GM19023 (cell line): ENCODE measurements around the gene BCL2L2.
"Not testable (repeated sequence)": the region's sequence is repeated elsewhere in the genome, so short reads cannot be mapped to it uniquely, and the experiment has no call there.

Experiments
- ATAC-seq: cut with Tn5 transposase; IDR thresholded peaks from one replicate; pipeline ENCODE4 v1.9.1; 2021; ENCODE audit warnings: mild to moderate bottlenecking, moderate library complexity; ENCODE audit not compliant: unreplicated experiment

The BCL2L2 gene

GRCh38 chr14:23322568-23323517 is 16.2 kb downstream of the BCL2L2 start:
- ATAC-seq = no peak

- ATAC-seq = no peak
Observed at GRCh38 chr14:23323838-23324454, 17.3 kb downstream of the BCL2L2 start.

DNA sequence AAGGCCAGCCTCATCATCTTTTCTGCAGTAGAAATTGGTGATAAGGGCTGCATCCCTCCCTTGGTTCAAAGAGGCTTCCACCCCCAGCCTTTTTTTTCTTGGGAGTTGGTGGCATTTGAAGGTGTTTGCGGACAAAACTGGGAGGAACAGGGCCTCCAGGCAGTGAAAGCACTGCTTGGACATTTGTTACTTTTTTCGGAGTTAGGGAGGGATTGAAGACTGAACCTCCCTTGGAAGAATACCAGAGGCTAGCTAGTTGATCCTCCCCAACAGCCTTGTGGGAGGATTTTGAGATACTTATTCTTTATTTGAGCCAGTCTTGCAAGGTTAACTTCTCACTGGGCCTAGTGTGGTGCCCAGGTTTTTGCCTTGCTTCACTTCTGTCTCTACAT is 17.8 kb downstream of the BCL2L2 start:
- ATAC-seq = no peak

DNA sequence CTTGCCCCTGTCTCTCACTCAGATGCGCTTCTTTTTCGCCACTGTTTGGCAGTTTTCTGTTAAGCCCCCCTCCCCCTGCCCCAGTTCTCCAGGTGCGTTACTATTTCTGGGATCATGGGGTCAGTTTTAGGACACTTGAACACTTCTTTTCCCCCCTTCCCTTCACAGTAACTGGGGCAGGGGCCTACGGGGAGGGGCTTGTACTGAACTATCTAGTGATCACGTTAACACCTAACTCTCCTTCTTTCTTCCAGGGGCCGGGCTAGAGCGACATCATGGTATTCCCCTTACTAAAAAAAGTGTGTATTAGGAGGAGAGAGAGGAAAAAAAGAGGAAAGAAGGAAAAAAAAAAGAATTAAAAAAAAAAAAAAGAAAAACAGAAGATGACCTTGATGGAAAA is 18.4 kb downstream of the BCL2L2 start:
- ATAC-seq = no peak

GRCh38 chr14:23325746-23326145 is 19.1 kb downstream of the BCL2L2 start:
- not testable (repeated sequence) for ATAC-seq

- no peak for ATAC-seq
Observed at GRCh38 chr14:23326491-23327332, 20.1 kb downstream of the BCL2L2 start.

DNA sequence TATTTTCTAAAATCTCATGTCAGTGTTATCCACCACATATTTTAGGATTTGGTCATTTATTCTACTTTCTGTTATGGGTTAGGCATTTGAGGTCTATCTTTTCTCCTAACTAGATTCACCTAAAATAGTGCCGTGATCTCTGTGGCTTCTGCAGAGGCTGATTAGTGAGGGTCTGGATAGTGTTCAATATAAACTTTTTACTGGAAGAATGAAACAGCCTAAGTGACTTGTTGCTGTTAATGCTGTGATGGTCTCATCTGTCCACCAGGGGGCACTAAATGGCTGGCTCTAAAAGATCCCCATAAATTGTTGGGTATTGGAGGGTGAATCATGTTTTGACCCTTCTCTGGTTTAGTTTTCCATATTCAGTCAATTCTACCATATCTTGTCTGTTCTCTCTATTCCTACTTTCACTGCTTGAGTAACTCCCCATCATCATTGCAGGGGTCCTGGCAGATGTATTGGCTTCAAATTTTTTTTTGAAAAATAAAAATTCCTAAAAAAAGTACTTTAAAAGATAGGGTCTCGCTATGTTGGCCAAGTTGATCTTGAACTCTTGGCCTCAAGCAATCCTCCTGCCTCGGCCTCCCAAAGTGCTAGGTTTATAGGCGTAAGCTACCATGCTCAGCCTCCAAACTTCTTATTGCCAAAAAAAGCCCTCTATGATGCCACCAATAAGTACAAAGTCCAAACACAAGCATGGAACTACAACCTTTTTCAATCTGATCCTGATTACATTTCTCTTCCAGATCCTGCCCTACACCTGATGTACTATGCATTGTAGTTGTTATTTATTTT is 21.5 kb downstream of the BCL2L2 start:
- no peak for ATAC-seq

GRCh38 chr14:23335623-23336022 is 29.0 kb downstream of the BCL2L2 start:
- ATAC-seq = no peak

DNA sequence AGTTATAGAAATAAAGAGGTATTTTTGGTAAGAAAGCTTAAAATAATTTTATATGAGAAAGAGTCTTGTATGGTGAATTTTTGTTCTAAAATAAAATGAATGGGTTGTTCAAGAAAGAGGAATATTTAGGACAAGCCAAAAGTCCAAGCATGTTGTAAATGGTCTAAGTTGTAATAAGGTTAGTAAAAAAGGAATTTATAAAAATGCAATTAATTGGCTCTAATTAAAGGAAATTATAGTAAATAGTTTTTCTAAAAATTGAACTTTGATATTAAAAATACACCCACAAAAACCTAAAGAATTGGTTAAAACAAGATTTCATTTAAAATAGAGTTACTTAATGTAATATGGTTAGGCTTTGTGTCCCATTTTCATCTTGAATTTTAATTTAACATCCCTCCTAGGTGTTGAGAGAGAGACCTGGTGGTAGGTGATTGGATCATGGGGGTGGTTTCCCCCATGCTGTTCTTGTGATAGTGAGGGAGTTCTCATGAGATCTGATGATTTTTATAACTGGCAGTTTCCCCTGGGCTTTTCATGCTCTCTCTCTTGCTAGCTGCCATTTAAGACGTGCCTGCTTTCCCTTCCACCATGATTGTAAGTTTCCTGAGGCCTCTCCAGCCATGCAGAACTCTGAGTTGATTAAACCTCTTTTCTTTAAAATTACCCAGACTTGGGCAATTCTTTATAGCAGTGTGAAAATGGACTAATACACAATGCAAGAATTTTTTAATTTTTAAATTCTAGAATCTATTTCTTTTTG is 33.1 kb downstream of the BCL2L2 start:
- ATAC-seq = no peak

DNA sequence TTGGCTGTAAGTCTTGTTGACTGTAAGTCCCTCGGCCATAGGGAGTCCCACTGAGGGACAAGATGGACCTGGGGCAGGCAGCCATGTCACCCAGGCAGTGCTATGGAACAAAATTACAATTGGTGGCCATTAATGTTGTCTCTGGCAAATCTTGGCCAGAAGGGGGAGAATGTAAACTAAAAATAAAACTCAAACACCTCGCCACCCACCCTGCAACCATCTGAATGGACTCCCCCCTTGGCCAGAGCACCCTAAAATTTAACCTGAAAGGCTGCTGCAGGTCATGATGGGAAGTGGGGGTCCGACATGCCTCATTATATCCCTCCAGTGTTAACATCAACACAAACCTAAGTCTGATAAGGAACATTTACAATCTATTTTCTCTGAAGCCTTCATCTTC is 37.8 kb downstream of the BCL2L2 start:
- ATAC-seq = no peak

DNA sequence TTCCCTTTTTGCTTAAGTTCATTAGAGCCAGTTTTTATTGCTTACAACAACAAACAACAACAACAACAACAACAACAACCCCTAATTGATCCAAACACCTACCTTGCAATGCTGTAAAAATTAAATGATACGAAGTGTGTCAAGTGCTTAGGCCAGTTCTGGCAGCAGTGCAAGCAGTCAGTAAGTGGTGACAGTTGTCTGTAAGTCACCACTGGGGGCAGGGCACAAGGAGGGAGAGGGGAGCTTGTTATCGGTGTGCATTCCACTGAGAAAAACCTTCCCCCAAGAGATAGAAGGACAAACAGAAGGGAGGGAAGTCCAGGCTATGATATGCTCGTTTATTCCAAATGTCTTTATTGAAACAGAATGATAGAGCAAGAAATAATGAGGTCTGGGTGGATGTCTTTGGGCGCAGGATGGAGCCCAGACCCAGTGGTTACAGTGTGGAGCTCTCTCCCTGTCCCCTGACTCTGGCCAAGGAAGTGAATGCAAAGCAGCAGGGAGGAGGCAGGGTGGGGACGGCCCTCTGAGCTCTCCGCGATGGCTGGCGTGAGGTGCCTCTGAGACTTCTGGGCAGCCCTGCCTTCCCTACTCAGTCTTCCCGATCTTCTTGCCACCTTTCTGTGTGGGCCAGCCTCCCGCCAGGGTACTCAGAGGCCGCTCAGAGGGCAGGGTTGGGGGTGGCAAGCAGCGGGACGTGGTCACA is 39.5 kb downstream of the BCL2L2 start:
- no peak for ATAC-seq

DNA sequence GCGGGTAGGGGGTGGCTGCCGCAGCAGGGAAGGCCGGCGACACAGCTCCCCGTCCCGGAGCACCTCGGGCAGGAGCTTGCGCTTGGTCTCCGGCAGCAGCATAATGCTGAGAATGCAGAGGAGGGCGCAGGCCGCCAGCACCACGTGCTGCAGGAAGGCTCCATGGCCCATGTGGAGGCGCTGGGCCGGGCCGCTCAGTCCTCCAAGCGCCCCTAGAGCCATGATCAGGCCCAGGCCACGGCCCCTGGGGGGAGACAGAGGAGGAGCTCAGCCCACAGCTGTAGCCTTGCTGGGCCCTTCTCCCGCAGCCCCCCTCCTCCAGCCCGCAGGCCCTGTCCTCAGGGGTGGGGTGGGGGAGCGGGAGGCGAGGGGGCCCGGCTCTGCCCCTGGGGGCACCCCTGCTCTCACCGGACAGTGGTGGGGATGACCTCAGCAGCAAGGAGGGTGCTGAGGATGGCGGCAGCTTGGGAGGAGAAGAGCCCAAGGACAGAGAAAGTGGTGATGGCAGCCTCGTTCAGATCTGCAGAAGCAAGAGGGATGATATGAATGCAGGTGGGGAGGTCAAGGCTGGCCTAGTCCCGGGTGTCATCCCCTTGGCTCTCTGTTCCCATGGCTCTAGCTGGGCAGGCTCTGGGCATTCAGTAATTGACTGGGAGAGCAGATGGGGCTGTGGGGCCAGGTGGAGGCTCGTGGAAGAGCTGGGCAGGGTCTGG is 40.2 kb downstream of the BCL2L2 start:
- ATAC-seq = no peak

- ATAC-seq = no peak
Observed at GRCh38 chr14:23347406-23348296, 41.0 kb downstream of the BCL2L2 start.

DNA sequence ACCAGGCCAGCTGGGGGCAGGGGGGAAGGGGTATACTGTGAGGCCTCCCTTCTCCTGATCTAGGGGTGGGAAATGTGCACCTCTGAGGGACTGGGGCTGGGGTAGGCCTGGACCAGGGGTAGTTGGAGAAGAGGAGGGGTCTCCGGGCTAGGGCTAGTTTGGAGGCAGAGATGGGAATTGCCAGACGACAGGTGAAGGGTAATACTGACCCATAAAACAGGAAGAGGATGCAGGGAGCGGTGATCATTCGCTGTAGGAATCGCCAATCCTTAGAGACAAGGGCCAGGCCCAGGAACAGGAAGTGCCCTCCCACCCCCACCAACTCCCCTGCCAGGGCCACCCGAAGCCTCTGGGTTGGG is 41.6 kb downstream of the BCL2L2 start:
- ATAC-seq = no peak

DNA sequence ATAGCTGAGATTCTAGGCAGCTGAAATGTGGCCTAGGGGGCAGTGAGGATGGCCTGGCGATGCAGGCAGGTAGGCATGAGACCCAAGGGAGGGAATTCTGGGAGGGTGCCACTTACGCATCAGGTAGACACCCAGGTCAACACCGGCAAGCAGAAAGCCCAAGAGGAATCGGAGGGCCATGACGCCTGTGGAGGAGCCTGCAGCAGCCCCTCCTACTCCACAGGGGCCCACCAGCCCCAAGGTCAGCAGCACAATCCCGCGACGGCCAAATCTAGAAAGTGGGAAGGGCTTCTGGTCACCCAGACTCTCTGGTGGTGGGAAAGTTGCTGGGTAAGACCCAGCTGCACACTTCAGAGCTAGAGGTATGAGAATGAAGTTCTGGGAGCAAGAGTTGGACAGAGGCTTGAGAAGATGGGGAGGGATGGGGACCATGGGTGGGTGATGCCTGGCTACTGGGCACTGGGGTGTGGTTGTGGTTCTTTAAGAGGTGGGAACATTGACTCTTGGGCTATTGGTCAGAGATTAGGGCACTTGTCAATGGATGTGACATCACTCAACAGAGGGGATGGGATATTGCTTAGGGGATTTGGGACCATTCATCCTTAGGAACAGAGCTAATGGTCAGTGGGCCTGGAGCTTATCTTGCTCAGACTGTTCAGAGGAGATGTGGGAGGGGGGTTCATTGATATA is 42.7 kb downstream of the BCL2L2 start:
- no peak for ATAC-seq

- ATAC-seq = no peak
Observed at GRCh38 chr14:23351681-23352505, 45.3 kb downstream of the BCL2L2 start.
